Measurements from ENCODE around the gene SETD4. TPM values are rescaled to one million over a fixed set of nuclear protein-coding genes. Genes with fewer than 3 reads are reported as not detected.

The SETD4 gene
- total RNA-seq, 1 donor from 2014 or later: 45.8 TPM

DNA sequence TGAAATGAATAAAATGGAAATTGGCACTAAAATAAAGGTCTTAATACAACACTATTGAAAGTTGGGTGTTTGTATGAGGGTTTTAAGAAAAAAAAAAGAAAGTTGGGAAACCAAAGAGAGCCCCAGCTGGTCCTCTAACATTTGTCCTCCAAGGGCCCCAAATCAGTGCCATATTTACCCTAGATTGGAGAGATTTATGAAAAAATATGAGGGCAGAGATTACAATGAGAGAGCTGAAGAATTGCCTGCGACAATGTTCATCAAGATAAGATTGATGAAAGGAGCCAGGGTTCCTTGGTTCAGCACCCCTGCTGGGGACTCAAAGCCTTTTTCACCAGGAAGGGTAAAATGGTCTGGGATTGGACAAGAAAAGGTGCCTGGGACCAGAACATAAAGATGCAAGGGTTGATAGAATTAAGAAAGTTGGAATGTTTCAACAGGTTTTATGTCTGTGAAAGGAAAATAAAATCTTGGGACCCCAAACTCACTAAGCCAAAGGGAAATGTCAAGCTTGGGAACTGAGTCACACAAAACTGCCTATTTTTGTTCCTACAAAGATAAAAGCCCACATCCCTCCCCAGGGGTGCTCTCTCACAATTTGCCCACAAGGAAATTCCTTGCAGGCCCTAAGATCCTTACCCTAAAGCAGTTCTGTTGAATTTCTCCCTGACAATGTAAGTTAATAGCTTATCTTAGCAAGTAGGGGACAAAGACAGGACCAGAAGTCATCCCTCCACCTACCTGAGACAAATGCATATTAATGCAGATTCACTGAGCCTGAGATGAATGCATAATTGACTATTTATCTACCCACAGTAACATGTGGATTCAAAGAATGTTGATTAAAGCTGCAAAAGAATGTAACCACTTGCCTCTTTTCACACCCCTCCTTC lies 36.3 kb upstream of the SETD4 start:
- no peaks in the 10 kb centered on the region for H3K36me3 Mint-ChIP-seq (ENCODE audit: insufficient read depth)
- no peak overlapping the region for H3K4me3 Mint-ChIP-seq (ENCODE audit: low read depth)
- no peak for DNase-seq (ENCODE audit: low spot score, unreplicated experiment)
- H3K27ac Mint-ChIP-seq: no peak overlapping the region
- TF ChIP-seq, protein P1, sequence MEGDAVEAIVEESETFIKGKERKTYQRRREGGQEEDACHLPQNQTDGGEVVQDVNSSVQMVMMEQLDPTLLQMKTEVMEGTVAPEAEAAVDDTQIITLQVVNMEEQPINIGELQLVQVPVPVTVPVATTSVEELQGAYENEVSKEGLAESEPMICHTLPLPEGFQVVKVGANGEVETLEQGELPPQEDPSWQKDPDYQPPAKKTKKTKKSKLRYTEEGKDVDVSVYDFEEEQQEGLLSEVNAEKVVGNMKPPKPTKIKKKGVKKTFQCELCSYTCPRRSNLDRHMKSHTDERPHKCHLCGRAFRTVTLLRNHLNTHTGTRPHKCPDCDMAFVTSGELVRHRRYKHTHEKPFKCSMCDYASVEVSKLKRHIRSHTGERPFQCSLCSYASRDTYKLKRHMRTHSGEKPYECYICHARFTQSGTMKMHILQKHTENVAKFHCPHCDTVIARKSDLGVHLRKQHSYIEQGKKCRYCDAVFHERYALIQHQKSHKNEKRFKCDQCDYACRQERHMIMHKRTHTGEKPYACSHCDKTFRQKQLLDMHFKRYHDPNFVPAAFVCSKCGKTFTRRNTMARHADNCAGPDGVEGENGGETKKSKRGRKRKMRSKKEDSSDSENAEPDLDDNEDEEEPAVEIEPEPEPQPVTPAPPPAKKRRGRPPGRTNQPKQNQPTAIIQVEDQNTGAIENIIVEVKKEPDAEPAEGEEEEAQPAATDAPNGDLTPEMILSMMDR (IDR thresholded peaks at IDR 0.05; ENCODE audit: unreplicated experiment): no peak
- H3K4me1 Mint-ChIP-seq (ENCODE audit: low read depth): no peaks in the 10 kb centered on the region
- peaks cover 22% of the 10 kb centered on the region for H3K27me3 Mint-ChIP-seq
- H3K9me3 Mint-ChIP-seq (ENCODE audit: low read depth): peaks cover 10% of the 10 kb centered on the region

DNA sequence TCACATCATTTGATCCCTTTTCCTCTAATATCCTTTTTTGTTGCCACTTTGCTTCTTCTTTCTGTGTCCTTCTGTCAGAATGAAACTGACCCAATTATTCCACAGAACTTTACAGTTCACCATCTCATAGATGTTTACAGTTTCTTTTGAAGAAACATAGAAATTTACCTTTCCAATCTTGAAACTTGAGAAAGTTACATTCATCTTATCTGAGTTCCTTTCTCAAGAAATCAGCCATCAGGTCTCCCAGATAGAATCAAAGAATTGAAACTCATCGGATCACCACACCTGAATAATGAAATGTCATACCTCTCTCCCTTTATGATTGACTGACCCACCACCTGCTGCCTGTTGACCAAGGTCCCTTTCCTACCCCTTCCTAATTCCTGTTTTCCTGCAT lies 33.2 kb upstream of the SETD4 start:
- Mint-ChIP-seq H3K9me3 (ENCODE audit: low read depth) (peaks cover 10% of the 10 kb centered on the region), H3K27ac (no peak overlapping the region), H3K4me3 (ENCODE audit: low read depth) (no peak overlapping the region), H3K4me1 (ENCODE audit: low read depth) (no peaks in the 10 kb centered on the region), H3K27me3 (peaks cover 3% of the 10 kb centered on the region), H3K36me3 (ENCODE audit: insufficient read depth) (no peaks in the 10 kb centered on the region)
- DNase-seq (ENCODE audit: low spot score, unreplicated experiment): no peak
- TF ChIP-seq, protein P1 (IDR thresholded peaks at IDR 0.05; ENCODE audit: unreplicated experiment): no peak

DNA sequence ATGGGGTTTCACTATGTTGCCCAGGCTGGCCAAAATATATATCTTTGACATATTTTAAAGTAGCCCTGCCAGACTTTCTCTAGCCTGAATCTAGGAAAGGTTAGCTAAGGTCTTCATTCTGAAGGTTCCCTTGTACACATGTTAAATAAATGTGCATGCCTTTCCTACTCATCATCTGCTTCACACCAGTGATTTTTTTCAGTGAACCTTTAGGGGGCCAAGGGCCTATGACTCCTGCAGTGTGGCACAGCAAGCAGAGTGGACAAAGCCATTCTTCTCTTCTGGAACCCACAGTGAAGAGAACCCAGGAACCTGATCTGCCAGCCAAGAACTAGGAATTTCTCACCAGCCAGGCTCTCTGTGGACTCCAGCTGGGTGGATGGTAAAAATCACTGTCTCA lies 32.4 kb upstream of the SETD4 start:
- Mint-ChIP-seq H3K27me3 (peaks cover 3% of the 10 kb centered on the region), H3K4me1 (ENCODE audit: low read depth) (no peaks in the 10 kb centered on the region), H3K9me3 (ENCODE audit: low read depth) (peaks cover 10% of the 10 kb centered on the region), H3K36me3 (ENCODE audit: insufficient read depth) (no peaks in the 10 kb centered on the region), H3K4me3 (ENCODE audit: low read depth) (no peak overlapping the region), H3K27ac (no peak overlapping the region)
- no peak for DNase-seq (ENCODE audit: low spot score, unreplicated experiment)
- TF ChIP-seq, protein P1 (IDR thresholded peaks at IDR 0.05; ENCODE audit: unreplicated experiment): no peak

DNA sequence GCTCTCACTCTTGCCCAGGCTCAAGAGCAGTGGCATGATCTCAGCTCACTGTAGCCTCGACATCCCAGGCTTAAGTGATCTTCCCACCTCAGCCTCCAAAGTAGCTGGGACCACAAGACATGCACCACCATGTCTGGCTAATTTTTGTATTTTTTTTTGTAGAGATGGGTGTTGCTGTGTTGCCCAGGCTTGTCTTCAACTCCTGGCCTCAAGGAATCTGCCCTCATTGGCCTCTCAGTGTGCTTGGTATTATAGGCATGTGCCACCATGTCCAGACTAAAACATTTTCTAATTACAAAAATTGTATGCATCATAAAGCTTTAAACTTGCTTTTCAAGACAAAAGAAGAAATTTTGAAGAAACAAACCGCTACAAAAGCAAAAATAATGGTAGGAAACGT lies 29.6 kb upstream of the SETD4 start:
- Mint-ChIP-seq H3K27me3 (no peaks in the 10 kb centered on the region), H3K27ac (no peak overlapping the region), H3K36me3 (ENCODE audit: insufficient read depth) (no peaks in the 10 kb centered on the region), H3K9me3 (ENCODE audit: low read depth) (peaks cover 7% of the 10 kb centered on the region), H3K4me3 (ENCODE audit: low read depth) (no peak overlapping the region), H3K4me1 (ENCODE audit: low read depth) (no peaks in the 10 kb centered on the region)
- DNase-seq (ENCODE audit: low spot score, unreplicated experiment): no peak
- TF ChIP-seq, protein P1 (IDR thresholded peaks at IDR 0.05; ENCODE audit: unreplicated experiment): no peak

DNA sequence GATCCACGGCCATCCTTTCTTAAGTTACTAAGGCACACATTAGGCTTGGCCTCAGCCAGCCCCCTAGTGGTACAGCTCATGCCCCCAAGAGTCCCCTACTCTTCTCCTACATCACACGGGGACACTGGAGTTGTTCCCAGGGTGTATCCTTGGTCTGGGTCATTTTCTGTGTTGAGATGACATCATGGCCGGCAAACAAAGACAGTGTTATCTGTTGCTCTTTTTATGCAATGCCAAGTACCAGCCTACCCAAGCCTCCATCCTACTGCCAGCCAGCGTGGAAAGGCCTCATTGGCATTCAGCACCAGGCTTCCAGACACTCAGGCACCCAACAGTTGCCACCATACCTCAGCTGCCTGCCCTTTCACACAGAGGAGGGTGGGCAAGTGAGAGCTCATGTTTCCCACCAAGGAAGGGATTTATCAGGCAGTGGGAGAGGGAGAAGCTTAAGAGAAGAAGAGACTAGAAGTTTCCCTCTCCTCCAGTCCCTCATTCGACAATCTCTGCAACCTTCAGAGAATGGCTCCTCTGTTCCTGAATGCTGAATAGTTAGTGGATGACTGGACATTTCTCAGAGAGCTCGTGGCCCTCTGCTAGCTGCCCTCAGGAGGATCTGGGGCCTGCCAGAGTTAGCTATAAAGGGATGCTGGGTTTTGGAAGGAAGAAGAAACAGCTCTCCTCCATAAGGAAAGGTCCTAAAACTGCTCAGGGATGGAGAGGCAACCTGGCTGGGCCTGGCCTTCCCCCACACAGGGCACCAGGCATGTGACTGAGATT lies 27.2 kb upstream of the SETD4 start:
- no peaks in the 10 kb centered on the region for H3K4me1 Mint-ChIP-seq (ENCODE audit: low read depth)
- H3K27ac Mint-ChIP-seq: no peak overlapping the region
- no peak overlapping the region for H3K4me3 Mint-ChIP-seq (ENCODE audit: low read depth)
- no peaks in the 10 kb centered on the region for H3K36me3 Mint-ChIP-seq (ENCODE audit: insufficient read depth)
- H3K27me3 Mint-ChIP-seq: no peaks in the 10 kb centered on the region
- DNase-seq (ENCODE audit: low spot score, unreplicated experiment): no peak
- TF ChIP-seq, protein P1 (IDR thresholded peaks at IDR 0.05; ENCODE audit: unreplicated experiment): peak; percentile 35
- no peaks in the 10 kb centered on the region for H3K9me3 Mint-ChIP-seq (ENCODE audit: low read depth)

Measured in progenitor cell of endocrine pancreas (in vitro differentiated cells).